ENCODE measurements around the gene SLC39A11.
A peak's percentile ranks its signal among the peaks of the same experiment; 100 is the strongest.

The SLC39A11 gene

GRCh38 chr17:72998343-72998742, 94.1 kb downstream of the SLC39A11 start:
- Histone ChIP-seq H3K4me2 (ENCODE audit: low read length) (no peak overlapping the region), H3K14ac (ENCODE audit: low read length) (no peak overlapping the region), H3K79me1 (ENCODE audit: low read length) (no peaks in the 10 kb centered on the region), H2BK12ac (ENCODE audit: low read length) (no peak overlapping the region), H2BK5ac (ENCODE audit: low read depth, low read length, poor library complexity) (no peak overlapping the region), H3K79me2 (ENCODE audit: control insufficient read depth, insufficient read depth, low read length, poor library complexity) (no peaks in the 10 kb centered on the region), H2BK120ac (ENCODE audit: insufficient read depth, low read length, poor library complexity) (no peak overlapping the region), H3K4me3 (ENCODE audit: low read depth, low read length) (no peak overlapping the region), H4K91ac (ENCODE audit: low read depth, low read length) (no peak overlapping the region), H2AK5ac (ENCODE audit: low read length) (no peak overlapping the region), H2AFZ (ENCODE audit: insufficient read depth, low read length, poor library complexity) (no peak overlapping the region), H3K23ac (ENCODE audit: low read length) (no peak overlapping the region), H4K12ac (ENCODE audit: low read depth, low read length) (no peak overlapping the region), H3K9me3 (ENCODE audit: insufficient read depth, low read depth, low read length) (no peaks in the 10 kb centered on the region), H3K9ac (ENCODE audit: low read length) (no peak overlapping the region), H3K4me1 (ENCODE audit: control insufficient read depth in 1 of 2, insufficient read depth in 2 of 2, low read length in 2 of 2) (peaks cover 3 to 5% of the 10 kb centered on the region in 2 experiments), H3K18ac (ENCODE audit: low read length) (no peak overlapping the region), H3K27ac (ENCODE audit: low read depth, low read length) (no peak overlapping the region), H3K36me3 (ENCODE audit: control insufficient read depth in 1 of 2, insufficient read depth in 2 of 2, low read length in 2 of 2) (no peaks in the 10 kb centered on the region), H3K27me3 (ENCODE audit: insufficient read depth, low read length) (no peaks in the 10 kb centered on the region), H3K4ac (ENCODE audit: low read depth, low read length) (no peak overlapping the region), H4K8ac (ENCODE audit: low read depth, low read length) (no peak overlapping the region)
- no CpG with 5 or more reads among the region's 1 CpG for WGBS (ENCODE audit: extremely low coverage, insufficient coverage, insufficient read length)
- no peak for DNase-seq

- no peak overlapping the region for H3K4ac ChIP-seq (ENCODE audit: low read depth, low read length)
- H3K18ac ChIP-seq (ENCODE audit: low read length) = no peak overlapping the region
- no peaks in the 10 kb centered on the region for H3K79me2 ChIP-seq (ENCODE audit: control insufficient read depth, insufficient read depth, low read length, poor library complexity)
- no peaks in the 10 kb centered on the region for H3K79me1 ChIP-seq (ENCODE audit: low read length)
- DNase-seq = peak; percentile 85 to 96
- no peak overlapping the region for H3K27ac ChIP-seq (ENCODE audit: low read depth, low read length)
- no CpG with 5 or more reads among the region's 6 CpGs for WGBS (ENCODE audit: extremely low coverage, insufficient coverage, insufficient read length)
- H3K27me3 ChIP-seq (ENCODE audit: insufficient read depth, low read length) = no peaks in the 10 kb centered on the region
- H2AK5ac ChIP-seq (ENCODE audit: low read length) = no peak overlapping the region
- H3K9ac ChIP-seq (ENCODE audit: low read length) = no peak overlapping the region
- no peak overlapping the region for H3K14ac ChIP-seq (ENCODE audit: low read length)
- no peak overlapping the region for H2AFZ ChIP-seq (ENCODE audit: insufficient read depth, low read length, poor library complexity)
- H4K91ac ChIP-seq (ENCODE audit: low read depth, low read length) = no peak overlapping the region
- no peaks in the 10 kb centered on the region for H3K36me3 ChIP-seq (ENCODE audit: control insufficient read depth in 1 of 2, insufficient read depth in 2 of 2, low read length in 2 of 2)
- H2BK12ac ChIP-seq (ENCODE audit: low read length) = no peak overlapping the region
- H3K23ac ChIP-seq (ENCODE audit: low read length) = no peak overlapping the region
- no peak overlapping the region for H4K12ac ChIP-seq (ENCODE audit: low read depth, low read length)
- no peak overlapping the region for H3K4me2 ChIP-seq (ENCODE audit: low read length)
- peaks cover 3 to 5% of the 10 kb centered on the region in 2 experiments for H3K4me1 ChIP-seq (ENCODE audit: control insufficient read depth in 1 of 2, insufficient read depth in 2 of 2, low read length in 2 of 2)
- no peak overlapping the region for H4K8ac ChIP-seq (ENCODE audit: low read depth, low read length)
- no peaks in the 10 kb centered on the region for H3K9me3 ChIP-seq (ENCODE audit: insufficient read depth, low read depth, low read length)
- H2BK120ac ChIP-seq (ENCODE audit: insufficient read depth, low read length, poor library complexity) = no peak overlapping the region
- H2BK5ac ChIP-seq (ENCODE audit: low read depth, low read length, poor library complexity) = no peak overlapping the region
- no peak overlapping the region for H3K4me3 ChIP-seq (ENCODE audit: low read depth, low read length)
Observed at GRCh38 chr17:72997559-72997958, 94.9 kb downstream of the SLC39A11 start.

GRCh38 chr17:72996791-72997190, 95.7 kb downstream of the SLC39A11 start:
- Histone ChIP-seq H3K4me1 (ENCODE audit: control insufficient read depth in 1 of 2, insufficient read depth in 2 of 2, low read length in 2 of 2) (peaks cover 3 to 5% of the 10 kb centered on the region in 2 experiments), H2BK120ac (ENCODE audit: insufficient read depth, low read length, poor library complexity) (no peak overlapping the region), H2BK5ac (ENCODE audit: low read depth, low read length, poor library complexity) (no peak overlapping the region), H3K18ac (ENCODE audit: low read length) (peak overlapping the region; percentile 16), H2AFZ (ENCODE audit: insufficient read depth, low read length, poor library complexity) (no peak overlapping the region), H3K9me3 (ENCODE audit: insufficient read depth, low read depth, low read length) (no peaks in the 10 kb centered on the region), H4K12ac (ENCODE audit: low read depth, low read length) (no peak overlapping the region), H3K79me1 (ENCODE audit: low read length) (no peaks in the 10 kb centered on the region), H2BK12ac (ENCODE audit: low read length) (peak overlapping the region; percentile 20), H3K27ac (ENCODE audit: low read depth, low read length) (no peak overlapping the region), H3K23ac (ENCODE audit: low read length) (no peak overlapping the region), H4K8ac (ENCODE audit: low read depth, low read length) (no peak overlapping the region), H2AK5ac (ENCODE audit: low read length) (no peak overlapping the region), H4K91ac (ENCODE audit: low read depth, low read length) (peak overlapping the region; percentile 0), H3K27me3 (ENCODE audit: insufficient read depth, low read length) (no peaks in the 10 kb centered on the region), H3K4me3 (ENCODE audit: low read depth, low read length) (no peak overlapping the region), H3K36me3 (ENCODE audit: control insufficient read depth in 1 of 2, insufficient read depth in 2 of 2, low read length in 2 of 2) (no peaks in the 10 kb centered on the region), H3K79me2 (ENCODE audit: control insufficient read depth, insufficient read depth, low read length, poor library complexity) (no peaks in the 10 kb centered on the region), H3K4me2 (ENCODE audit: low read length) (no peak overlapping the region), H3K4ac (ENCODE audit: low read depth, low read length) (no peak overlapping the region), H3K9ac (ENCODE audit: low read length) (no peak overlapping the region), H3K14ac (ENCODE audit: low read length) (no peak overlapping the region)
- no CpG with 5 or more reads among the region's 4 CpGs for WGBS (ENCODE audit: extremely low coverage, insufficient coverage, insufficient read length)
- DNase-seq = no peak

GRCh38 chr17:72995008-72995656, 97.4 kb downstream of the SLC39A11 start:
- Histone ChIP-seq H3K4ac (ENCODE audit: low read depth, low read length) (no peak overlapping the region), H3K14ac (ENCODE audit: low read length) (no peak overlapping the region), H3K4me2 (ENCODE audit: low read length) (no peak overlapping the region), H3K4me3 (ENCODE audit: low read depth, low read length) (no peak overlapping the region), H2AFZ (ENCODE audit: insufficient read depth, low read length, poor library complexity) (no peak overlapping the region), H4K91ac (ENCODE audit: low read depth, low read length) (no peak overlapping the region), H3K18ac (ENCODE audit: low read length) (no peak overlapping the region), H2BK12ac (ENCODE audit: low read length) (no peak overlapping the region), H3K79me1 (ENCODE audit: low read length) (no peaks in the 10 kb centered on the region), H3K36me3 (ENCODE audit: control insufficient read depth in 1 of 2, insufficient read depth in 2 of 2, low read length in 2 of 2) (no peaks in the 10 kb centered on the region), H3K27me3 (ENCODE audit: insufficient read depth, low read length) (no peaks in the 10 kb centered on the region), H2BK120ac (ENCODE audit: insufficient read depth, low read length, poor library complexity) (no peak overlapping the region), H3K4me1 (ENCODE audit: control insufficient read depth in 1 of 2, insufficient read depth in 2 of 2, low read length in 2 of 2) (peaks cover 3 to 5% of the 10 kb centered on the region in 2 experiments), H3K9me3 (ENCODE audit: insufficient read depth, low read depth, low read length) (no peaks in the 10 kb centered on the region), H4K12ac (ENCODE audit: low read depth, low read length) (no peak overlapping the region), H3K9ac (ENCODE audit: low read length) (no peak overlapping the region), H3K27ac (ENCODE audit: low read depth, low read length) (no peak overlapping the region), H3K79me2 (ENCODE audit: control insufficient read depth, insufficient read depth, low read length, poor library complexity) (no peaks in the 10 kb centered on the region), H3K23ac (ENCODE audit: low read length) (no peak overlapping the region), H2BK5ac (ENCODE audit: low read depth, low read length, poor library complexity) (no peak overlapping the region), H2AK5ac (ENCODE audit: low read length) (no peak overlapping the region), H4K8ac (ENCODE audit: low read depth, low read length) (no peak overlapping the region)
- no CpG with 5 or more reads among the region's 1 CpG for WGBS (ENCODE audit: extremely low coverage, insufficient coverage, insufficient read length)
- DNase-seq = no peak

Measured in trophoblast cell (in vitro differentiated cells and primary cell).